ENCODE measurements around the gene PDIA6.

- TF ChIP-seq CTCF (IDR thresholded peaks at IDR 0.05; ENCODE audit: low read depth, low read length) (no peak), POLR2A (IDR thresholded peaks at IDR 0.05; ENCODE audit: extremely low read depth, insufficient read length) (no peak), MAX (IDR thresholded peaks at IDR 0.05; ENCODE audit: low read depth, low read length) (no peak), MYC (IDR thresholded peaks at IDR 0.05; ENCODE audit: low read depth, low read length) (no peak)
Observed at GRCh38 chr2:10828346-10828745, 15.8 kb upstream of the PDIA6 start.
